HG03196 (cell line): ENCODE results near the gene LMOD2.

Experiments
- ATAC-seq: cut with Tn5 transposase; IDR thresholded peaks from one replicate; pipeline ENCODE4 v1.9.1; 2021; ENCODE audit not compliant: unreplicated experiment

The LMOD2 gene

DNA sequence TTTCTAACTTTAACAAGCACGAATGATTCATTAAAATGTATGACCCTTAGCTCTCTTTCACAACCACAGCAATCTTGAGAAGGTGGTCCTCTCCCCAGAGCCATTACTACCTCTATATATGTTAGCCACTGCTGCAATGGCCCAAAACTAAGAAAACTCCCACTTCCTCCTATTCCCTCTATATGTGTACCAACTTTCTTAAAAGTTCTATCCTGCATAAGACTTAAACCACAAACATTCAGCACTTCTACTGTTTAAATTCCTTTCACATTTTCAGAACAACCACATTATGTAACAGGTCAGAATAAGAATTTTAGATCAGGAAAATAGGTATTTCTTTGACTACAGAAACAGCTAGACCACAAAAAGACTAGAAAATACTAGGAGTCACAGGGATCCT is 57.0 kb downstream of the LMOD2 start:
- ATAC-seq = no peak
